Panc1 (cell line): ENCODE data around the gene L2HGDH. TPM values are rescaled to one million over a fixed set of nuclear protein-coding genes. Genes with fewer than 3 reads are reported as not detected.

ENCODE experiments used
- ATAC-seq: fragments of 200-7000 bp; cut with Tn5 transposase; 2 replicates; pipeline ENCODE4 v1.9.1; 2020; ENCODE audit warnings: mild to moderate bottlenecking, moderate library complexity
- BruUV-seq: library from RNA; stranded (reverse); fragments of 400-500 nt; replicated peaks from 2 replicates; lab custom pipeline; 2021; lab: Mats Ljungman, UMichigan
- CTCF ChIA-PET: fragments of 300-600 bp; sonication (Branson Sonifier 250); formaldehyde crosslinking; loops from one replicate; lab custom pipeline; 2022; ENCODE audit warnings: antibody characterized with exemption; lab: Charles Lee
- POLR2A ChIA-PET: fragments of 300-600 bp; sonication (Branson Sonifier 250); formaldehyde crosslinking; loops from one replicate; lab custom pipeline; 2022; ENCODE audit warnings: antibody characterized with exemption; lab: Charles Lee
- DNase-seq: peaks from one replicate; pipeline ENCODE4 v3.0.0-alpha.2; 2010; ENCODE audit warnings: low read depth, low spot score
- H3K27ac ChIP-seq: 2 replicates; pipeline ENCODE4 v1.5.1; 2011; ENCODE audit warnings: mild to moderate bottlenecking, low read length, inconsistent platforms
- H3K27me3 ChIP-seq: fragments of 200-500 bp; sonication (Bioruptor generic); 2 replicates; pipeline ENCODE4 v1.6.0; 2014; ENCODE audit warnings: low read length, inconsistent platforms; ENCODE audit not compliant: control insufficient read depth, insufficient read depth
- H3K36me3 ChIP-seq: fragments of 200-500 bp; sonication (Bioruptor generic); 2 replicates; pipeline ENCODE4 v1.5.1; 2014; ENCODE audit warnings: inconsistent platforms, mild to moderate bottlenecking, low read length, moderate library complexity; ENCODE audit not compliant: control insufficient read depth, insufficient read depth
- H3K4me1 ChIP-seq: 2 replicates; pipeline ENCODE4 v1.5.1; 2011; ENCODE audit warnings: inconsistent platforms, mild to moderate bottlenecking, low read length, moderate library complexity; ENCODE audit not compliant: control insufficient read depth, insufficient read depth
- H3K4me3 ChIP-seq, 2 experiments: 2 replicates each; pipeline ENCODE4 v1.5.1; 2011 to 2012; ENCODE audit warnings: low read depth in 2 of 2, low read length in 2 of 2, mild to moderate bottlenecking in 2 of 2, inconsistent platforms in 1 of 2, moderate library complexity in 1 of 2
- H3K9me3 ChIP-seq: fragments of 200-500 bp; sonication (Bioruptor generic); 2 replicates; pipeline ENCODE4 v1.5.1; 2014; ENCODE audit warnings: low read depth, mild to moderate bottlenecking, inconsistent platforms, low read length, moderate library complexity; ENCODE audit not compliant: control insufficient read depth, insufficient read depth
- POLR2AphosphoS5 ChIP-seq: IDR thresholded peaks from 2 replicates; pipeline ENCODE4 v1.6.1; 2012; ENCODE audit warnings: mild to moderate bottlenecking, low read depth, low read length, moderate library complexity
- REST ChIP-seq, 2 experiments: IDR thresholded peaks; 2 replicates each; pipeline ENCODE4 v1.6.1; 2011 to 2012; ENCODE audit warnings: low read depth in 2 of 2, control low read depth in 1 of 2, low read length in 1 of 2, mild to moderate bottlenecking in 1 of 2, moderate library complexity in 1 of 2; ENCODE audit not compliant: insufficient read depth in 1 of 2
- SIN3A ChIP-seq: IDR thresholded peaks from 2 replicates; pipeline ENCODE4 v1.6.1; 2012; ENCODE audit warnings: low read depth, mild to moderate bottlenecking, low read length, moderate library complexity, borderline replicate concordance; ENCODE audit not compliant: insufficient read depth
- TCF7L2 ChIP-seq: IDR thresholded peaks from 2 replicates; pipeline ENCODE4 v1.6.1; 2011; ENCODE audit warnings: mild to moderate bottlenecking, low read depth, low read length, inconsistent platforms
- in situ Hi-C: cut with HindIII; loops from 2 replicates; pipeline ENCODE4 v1.10.0; 2016; ENCODE audit warnings: low sequenced_read_pairs, low pct_unique_long_range_greater_than_20kb
- intact Hi-C: fragments of 100-400 bp; cut with micrococcal nuclease; formaldehyde crosslinking; loops from one replicate; pipeline ENCODE4 v1.10.0; 2022; ENCODE audit not compliant: unreplicated experiment
- total RNA-seq: library from RNA; stranded (reverse); gene quantifications from one replicate; pipeline ENCODE4 v1.2.1, GENCODE V29; 2021; ENCODE audit not compliant: unreplicated experiment
- TF ChIP-seq, protein P1 (sequence below): fragments of 450-650 bp; IDR thresholded peaks from 2 replicates; pipeline ENCODE4 v1.5.1; 2017; ENCODE audit warnings: mild to moderate bottlenecking

The L2HGDH gene
- total RNA-seq, 1 experiment from 2014 or later = 15.0 TPM

- Histone ChIP-seq H3K27me3 (no peaks in the 10 kb centered on the region), H3K4me3 (no peak overlapping the region), H3K4me1 (no peaks in the 10 kb centered on the region), H3K9me3 (no peaks in the 10 kb centered on the region), H3K36me3 (no peaks in the 10 kb centered on the region), H3K27ac (no peak overlapping the region)
- in situ Hi-C loops = no loop called here
- ATAC-seq = no peak
- intact Hi-C loops = no loop called here
- TF ChIP-seq SIN3A (no peak), POLR2AphosphoS5 (no peak), TCF7L2 (no peak), REST (IDR thresholded peaks at IDR 0.05; ENCODE audit: insufficient read depth in 1 of 2, low read depth in 2 of 2, low read length in 1 of 2) (no peak)
- TF ChIP-seq, protein P1, sequence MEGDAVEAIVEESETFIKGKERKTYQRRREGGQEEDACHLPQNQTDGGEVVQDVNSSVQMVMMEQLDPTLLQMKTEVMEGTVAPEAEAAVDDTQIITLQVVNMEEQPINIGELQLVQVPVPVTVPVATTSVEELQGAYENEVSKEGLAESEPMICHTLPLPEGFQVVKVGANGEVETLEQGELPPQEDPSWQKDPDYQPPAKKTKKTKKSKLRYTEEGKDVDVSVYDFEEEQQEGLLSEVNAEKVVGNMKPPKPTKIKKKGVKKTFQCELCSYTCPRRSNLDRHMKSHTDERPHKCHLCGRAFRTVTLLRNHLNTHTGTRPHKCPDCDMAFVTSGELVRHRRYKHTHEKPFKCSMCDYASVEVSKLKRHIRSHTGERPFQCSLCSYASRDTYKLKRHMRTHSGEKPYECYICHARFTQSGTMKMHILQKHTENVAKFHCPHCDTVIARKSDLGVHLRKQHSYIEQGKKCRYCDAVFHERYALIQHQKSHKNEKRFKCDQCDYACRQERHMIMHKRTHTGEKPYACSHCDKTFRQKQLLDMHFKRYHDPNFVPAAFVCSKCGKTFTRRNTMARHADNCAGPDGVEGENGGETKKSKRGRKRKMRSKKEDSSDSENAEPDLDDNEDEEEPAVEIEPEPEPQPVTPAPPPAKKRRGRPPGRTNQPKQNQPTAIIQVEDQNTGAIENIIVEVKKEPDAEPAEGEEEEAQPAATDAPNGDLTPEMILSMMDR = no peak
- DNase-seq = no peak
- ChIA-PET POLR2A (no interaction called here), CTCF (no interaction called here)
- BruUV-seq = no TSS peak
Observed at GRCh38 chr14:50355692-50356091, 43.7 kb upstream of the L2HGDH start.

DNA sequence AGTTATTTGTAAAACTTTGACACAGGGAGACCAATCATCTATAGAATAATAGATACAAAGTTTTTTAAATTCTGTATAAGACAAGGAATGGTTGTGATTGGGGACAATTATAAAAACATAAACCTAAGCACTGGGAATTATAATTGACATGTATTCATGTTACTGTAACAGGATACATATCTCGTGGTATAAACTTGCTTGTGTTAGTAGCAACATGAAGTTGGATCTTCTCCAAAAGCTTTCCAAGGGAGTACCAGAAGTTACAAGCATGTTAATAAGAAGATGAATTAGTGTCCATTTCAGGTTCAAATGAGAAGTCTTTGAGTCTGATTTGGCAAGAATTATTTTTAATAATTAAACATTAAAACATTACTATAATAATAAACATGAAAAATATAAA is 42.5 kb upstream of the L2HGDH start:
- no TSS peak for BruUV-seq
- no peak overlapping the region for H3K4me3 ChIP-seq
- H3K4me1 ChIP-seq = no peaks in the 10 kb centered on the region
- H3K27me3 ChIP-seq = no peaks in the 10 kb centered on the region
- no peaks in the 10 kb centered on the region for H3K36me3 ChIP-seq
- ATAC-seq = no peak
- no peak overlapping the region for H3K27ac ChIP-seq
- intact Hi-C loops = no loop called here
- ChIA-PET POLR2A (no interaction called here), CTCF (no interaction called here)
- in situ Hi-C loops = no loop called here
- H3K9me3 ChIP-seq = no peaks in the 10 kb centered on the region
- DNase-seq = no peak
- TF ChIP-seq POLR2AphosphoS5 (no peak), TCF7L2 (no peak), REST (IDR thresholded peaks at IDR 0.05; ENCODE audit: insufficient read depth in 1 of 2, low read depth in 2 of 2, low read length in 1 of 2) (no peak), SIN3A (no peak)
- TF ChIP-seq, protein P1 = no peak
